ENCODE measurements around the gene RPS15. TPM values are rescaled to one million over a fixed set of nuclear protein-coding genes. Genes with fewer than 3 reads are reported as not detected.
"Not testable (repeated sequence)": the region's sequence is repeated elsewhere in the genome, so short reads cannot be mapped to it uniquely, and the experiment has no call there.

Gene RPS15
- total RNA-seq, 6 donors from 2014 or later = 825 to 2,012 (median 1,317) TPM

DNA sequence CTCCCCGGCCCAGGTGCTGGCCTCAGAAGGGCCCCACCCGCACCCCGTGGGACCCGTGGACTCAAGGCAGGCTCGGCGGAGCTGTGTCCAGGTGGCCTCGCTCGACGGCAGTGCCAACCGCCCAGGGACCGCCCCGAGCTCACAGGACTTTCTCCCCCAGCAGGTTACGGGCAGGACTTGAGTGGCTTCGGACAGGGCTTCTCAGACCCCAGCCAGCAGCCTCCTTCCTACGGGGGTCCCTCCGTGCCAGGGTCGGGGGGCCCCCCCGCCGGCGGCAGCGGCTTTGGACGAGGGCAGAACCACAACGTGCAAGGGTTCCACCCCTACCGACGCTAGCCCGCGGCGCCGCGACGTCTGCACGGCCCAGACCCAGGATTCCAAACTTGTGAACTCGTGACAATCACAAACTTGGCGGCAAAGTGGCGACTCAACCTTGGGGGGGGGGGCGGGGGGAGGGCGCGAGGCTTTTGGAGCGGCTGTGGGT lies 3.6 kb upstream of the RPS15 start:
- peak in 1 of 2 donors; percentile 88 for DNase-seq
- H3K4me3 ChIP-seq = no peak overlapping the region
- peaks cover 11 to 14% (median 13%) of the 10 kb centered on the region in 4 donors for H3K4me1 ChIP-seq
- H3K27me3 ChIP-seq = no peaks in the 10 kb centered on the region
- no peaks in the 10 kb centered on the region for H3K9me3 ChIP-seq
- ATAC-seq (ENCODE audit: low FRiP score in 2 of 2) = no peak
- WGBS, 2 donors = 88 to 92% methylated on average over 26 to 31 of the region's 39 CpGs
- no peak overlapping the region for H3K27ac ChIP-seq
- TF ChIP-seq POLR2A (IDR thresholded peaks at IDR 0.05) (no peak), EP300 (IDR thresholded peaks at IDR 0.05) (no peak), POLR2AphosphoS5 (IDR thresholded peaks at IDR 0.05) (no peak)
- TF ChIP-seq, protein P1, sequence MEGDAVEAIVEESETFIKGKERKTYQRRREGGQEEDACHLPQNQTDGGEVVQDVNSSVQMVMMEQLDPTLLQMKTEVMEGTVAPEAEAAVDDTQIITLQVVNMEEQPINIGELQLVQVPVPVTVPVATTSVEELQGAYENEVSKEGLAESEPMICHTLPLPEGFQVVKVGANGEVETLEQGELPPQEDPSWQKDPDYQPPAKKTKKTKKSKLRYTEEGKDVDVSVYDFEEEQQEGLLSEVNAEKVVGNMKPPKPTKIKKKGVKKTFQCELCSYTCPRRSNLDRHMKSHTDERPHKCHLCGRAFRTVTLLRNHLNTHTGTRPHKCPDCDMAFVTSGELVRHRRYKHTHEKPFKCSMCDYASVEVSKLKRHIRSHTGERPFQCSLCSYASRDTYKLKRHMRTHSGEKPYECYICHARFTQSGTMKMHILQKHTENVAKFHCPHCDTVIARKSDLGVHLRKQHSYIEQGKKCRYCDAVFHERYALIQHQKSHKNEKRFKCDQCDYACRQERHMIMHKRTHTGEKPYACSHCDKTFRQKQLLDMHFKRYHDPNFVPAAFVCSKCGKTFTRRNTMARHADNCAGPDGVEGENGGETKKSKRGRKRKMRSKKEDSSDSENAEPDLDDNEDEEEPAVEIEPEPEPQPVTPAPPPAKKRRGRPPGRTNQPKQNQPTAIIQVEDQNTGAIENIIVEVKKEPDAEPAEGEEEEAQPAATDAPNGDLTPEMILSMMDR (IDR thresholded peaks at IDR 0.05) = no peak
- H3K36me3 ChIP-seq = peaks cover 31 to 64% (median 55%) of the 10 kb centered on the region in 4 donors

DNA sequence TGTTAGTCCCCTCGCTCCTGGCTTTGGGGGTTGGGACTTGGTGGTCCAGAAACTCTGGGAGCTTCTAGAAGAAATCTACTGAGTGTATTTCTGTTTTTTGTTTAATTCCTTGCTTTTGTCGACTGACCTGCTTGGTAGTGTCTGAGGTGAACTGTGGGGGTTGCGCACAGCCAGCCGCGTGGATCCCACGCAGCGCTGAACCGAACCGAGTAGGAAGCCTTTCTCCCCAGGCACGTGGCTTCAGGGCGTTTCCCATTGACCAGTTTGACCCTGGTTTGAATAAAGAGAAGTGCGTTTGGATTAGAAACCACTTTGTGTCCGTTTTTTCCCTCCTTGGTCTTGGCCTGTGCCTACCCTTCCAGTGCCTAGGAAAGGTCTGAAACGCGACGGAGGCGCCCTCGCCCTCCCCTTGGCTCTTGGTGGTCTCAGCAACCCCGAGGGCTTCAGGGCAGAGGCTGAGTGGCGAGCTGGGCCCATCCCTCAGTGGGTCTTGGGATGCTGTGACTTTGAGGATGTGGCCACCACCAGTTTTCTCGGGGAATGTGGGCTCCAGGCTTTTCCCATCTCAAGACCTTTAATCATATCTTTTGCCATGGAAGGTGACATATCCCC lies 2.7 kb upstream of the RPS15 start:
- DNase-seq = peak in 1 of 2 donors; percentile 65
- Histone ChIP-seq H3K4me3 (no peak overlapping the region), H3K9me3 (no peaks in the 10 kb centered on the region), H3K4me1 (peaks cover 16 to 23% (median 21%) of the 10 kb centered on the region in 4 donors), H3K36me3 (peaks cover 31 to 64% (median 56%) of the 10 kb centered on the region in 4 donors), H3K27ac (no peak overlapping the region), H3K27me3 (no peaks in the 10 kb centered on the region)
- no peak for TF ChIP-seq POLR2A (IDR thresholded peaks at IDR 0.05)
- TF ChIP-seq, protein P1 (IDR thresholded peaks at IDR 0.05) = no peak
- TF ChIP-seq POLR2AphosphoS5 (IDR thresholded peaks at IDR 0.05) = no peak
- no peak for TF ChIP-seq EP300 (IDR thresholded peaks at IDR 0.05)
- no peak for ATAC-seq (ENCODE audit: low FRiP score in 2 of 2)
- 87 to 92% methylated on average over 21 of the region's 21 CpGs for WGBS, 2 donors

GRCh38 chr19:1437609-1438008 lies 587 bp upstream of the RPS15 start:
- TF ChIP-seq EP300 (IDR thresholded peaks at IDR 0.05) (no peak), POLR2A (IDR thresholded peaks at IDR 0.05) (no peak), POLR2AphosphoS5 (IDR thresholded peaks at IDR 0.05) (no peak)
- TF ChIP-seq, protein P1 (IDR thresholded peaks at IDR 0.05) = no peak
- DNase-seq (peak in 1 of 2 donors; percentile 53), ATAC-seq (ENCODE audit: low FRiP score in 2 of 2) (no peak)
- Histone ChIP-seq H3K4me3 (peak overlapping the region in 3 of 4 donors; percentile 65 to 88 (median 76)), H3K9me3 (no peaks in the 10 kb centered on the region), H3K4me1 (peaks cover 16 to 29% (median 22%) of the 10 kb centered on the region in 4 donors), H3K36me3 (peaks cover 36 to 64% (median 55%) of the 10 kb centered on the region in 4 donors), H3K27ac (peak overlapping the region in 1 of 4 donors; percentile 95), H3K27me3 (no peaks in the 10 kb centered on the region)
- WGBS, 2 donors = 55 to 66% methylated on average over 8 of the region's 8 CpGs

GRCh38 chr19:1438933-1439354 lies 748 bp downstream of the RPS15 start:
- H3K27ac ChIP-seq = peak overlapping the region; percentile 87 to 95 (median 90)
- 0 to 1% methylated on average over 9 to 26 of the region's 26 CpGs for WGBS, 2 donors
- no peak for ATAC-seq (ENCODE audit: low FRiP score in 2 of 2)

DNA sequence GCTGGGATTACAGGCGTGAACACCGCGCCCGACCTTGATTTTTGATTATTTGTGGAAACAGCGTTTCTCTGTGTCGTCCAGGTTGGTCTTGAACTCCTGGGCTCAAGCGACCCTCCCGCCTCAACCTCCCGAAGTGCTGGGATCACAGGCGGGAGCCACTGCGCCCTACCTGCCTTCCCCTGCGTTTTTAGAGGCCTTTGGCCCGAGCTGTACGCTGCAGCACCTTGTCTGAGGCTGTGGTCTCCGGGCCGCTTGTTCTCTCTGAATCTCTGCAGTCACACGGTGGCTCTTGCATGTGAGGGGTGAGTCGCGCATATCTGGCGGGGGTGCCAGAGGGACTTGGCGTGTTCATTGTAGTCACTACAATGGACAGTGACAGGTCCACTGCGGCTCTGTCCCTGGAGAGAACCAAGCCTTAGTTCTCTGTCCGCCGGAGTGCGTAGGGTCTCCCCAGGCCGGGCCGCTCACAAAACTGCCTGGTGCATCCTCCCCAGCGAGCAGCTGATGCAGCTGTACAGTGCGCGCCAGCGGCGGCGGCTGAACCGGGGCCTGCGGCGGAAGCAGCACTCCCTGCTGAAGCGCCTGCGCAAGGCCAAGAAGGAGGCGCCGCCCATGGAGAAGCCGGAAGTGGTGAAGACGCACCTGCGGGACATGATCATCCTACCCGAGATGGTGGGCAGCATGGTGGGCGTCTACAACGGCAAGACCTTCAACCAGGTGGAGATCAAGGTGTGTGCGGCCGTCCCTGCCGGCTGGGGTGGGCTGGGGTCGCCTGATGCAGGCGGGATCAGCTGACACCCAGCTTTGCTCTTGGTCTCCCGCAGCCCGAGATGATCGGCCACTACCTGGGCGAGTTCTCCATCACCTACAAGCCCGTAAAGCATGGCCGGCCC lies 1.6 kb downstream of the RPS15 start:
- 84 to 86% methylated on average over 48 to 57 of the region's 57 CpGs for WGBS, 2 donors
- ATAC-seq (ENCODE audit: low FRiP score in 2 of 2); H3K27me3 ChIP-seq; H3K9me3 ChIP-seq: not testable (repeated sequence)
- peaks cover 21 to 47% (median 36%) of the 10 kb centered on the region in 4 donors for H3K36me3 ChIP-seq
- peak overlapping the region in 2 of 4 donors; percentile 88 to 95 for H3K27ac ChIP-seq
- H3K4me3 ChIP-seq = peak overlapping the region in 3 of 4 donors; percentile 65 to 88 (median 76)
- peak in 1 of 2 donors; percentile 81 for DNase-seq
- H3K4me1 ChIP-seq = peaks cover 19 to 32% (median 25%) of the 10 kb centered on the region in 4 donors

More at GRCh38 chr19:1438933-1439354, 748 bp downstream of the RPS15 start:
- Histone ChIP-seq H3K27me3 (no peaks in the 10 kb centered on the region), H3K4me3 (peak overlapping the region; percentile 65 to 88 (median 82)), H3K9me3 (no peaks in the 10 kb centered on the region), H3K36me3 (peaks cover 25 to 56% (median 45%) of the 10 kb centered on the region in 4 donors), H3K4me1 (peaks cover 16 to 29% (median 22%) of the 10 kb centered on the region in 4 donors)
- no peak for DNase-seq
- TF ChIP-seq POLR2AphosphoS5 (IDR thresholded peaks at IDR 0.05) (no peak), EP300 (IDR thresholded peaks at IDR 0.05) (no peak), POLR2A (IDR thresholded peaks at IDR 0.05) (no peak)
- TF ChIP-seq, protein P1 (IDR thresholded peaks at IDR 0.05) = no peak

All from upper lobe of left lung (tissue), 6 donors.